NCI-H2227 treated with DMSO at 0.1 percent for 48 hours (cell line): ENCODE data around the gene SPINK1.
"Not testable (repeated sequence)": the region's sequence is repeated elsewhere in the genome, so short reads cannot be mapped to it uniquely, and the experiment has no call there.

Experiments
- DNase-seq: peaks from one replicate; lab custom pipeline; 2025; lab: John Stamatoyannopoulos, UW

The SPINK1 gene, protein sequence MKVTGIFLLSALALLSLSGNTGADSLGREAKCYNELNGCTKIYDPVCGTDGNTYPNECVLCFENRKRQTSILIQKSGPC

DNA sequence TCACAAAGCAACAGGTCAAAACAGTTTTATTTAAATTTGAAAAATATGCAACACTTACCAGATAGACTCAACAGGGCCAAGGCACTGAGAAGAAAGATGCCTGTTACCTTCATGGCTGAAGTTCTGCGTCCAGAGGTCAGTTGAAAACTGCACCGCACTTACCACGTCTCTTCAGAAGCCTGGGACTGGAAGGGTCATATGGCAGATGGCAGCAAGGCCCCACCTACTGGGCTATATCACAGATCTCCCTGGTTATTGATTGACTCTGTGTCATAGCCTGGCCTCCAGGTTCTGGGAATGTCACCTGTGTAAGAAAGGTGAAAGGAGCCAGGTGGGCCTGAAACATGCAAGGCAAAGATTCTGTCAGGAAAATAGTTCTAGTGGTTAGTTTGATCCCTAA lies at the start of gene SPINK1:
Gene SPINK1, minus strand, starts transcription at position 207 of the 400 bp plus-strand sequence. Its CDS starts 94 bp downstream, at position 113.
- DNase-seq = no peak

DNA sequence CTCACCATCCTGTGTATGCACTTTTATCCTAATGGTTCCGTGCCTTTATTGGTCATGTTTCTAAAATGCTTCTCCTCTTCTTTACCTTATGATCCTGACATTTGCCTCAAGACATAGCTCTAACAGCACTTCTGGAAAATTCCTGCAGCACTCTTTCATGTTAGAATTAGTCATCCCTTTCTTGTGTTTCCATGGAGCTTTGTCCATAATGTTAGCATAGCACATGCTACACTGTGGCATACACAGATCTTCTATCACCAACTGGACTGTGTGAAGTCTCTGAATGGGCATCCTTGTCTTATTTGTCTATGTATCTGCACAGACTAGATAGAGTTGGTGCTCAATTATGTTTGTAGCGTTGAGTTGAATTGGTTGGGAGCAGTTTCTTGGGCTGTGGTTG lies 49.0 kb upstream of the SPINK1 start:
- no peak for DNase-seq

DNA sequence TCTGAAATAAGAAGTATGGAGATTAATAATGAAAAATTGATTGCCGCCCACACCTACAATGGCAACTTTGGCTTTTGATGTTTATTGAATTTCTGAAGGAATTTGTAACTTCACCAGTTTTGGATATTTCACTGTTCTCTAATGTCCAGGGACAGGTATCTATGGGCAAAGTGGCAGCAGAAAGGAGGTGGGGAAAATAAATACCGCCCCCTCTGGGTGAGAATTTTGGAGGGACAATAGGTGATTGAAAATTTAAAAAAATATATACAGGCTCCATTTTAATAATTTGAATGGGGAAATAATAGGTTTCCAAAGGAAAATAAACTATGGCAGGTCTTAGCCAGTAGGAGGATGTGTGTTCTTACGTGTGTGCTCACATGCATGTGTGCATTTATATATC lies 48.3 kb upstream of the SPINK1 start:
- no peak for DNase-seq

DNA sequence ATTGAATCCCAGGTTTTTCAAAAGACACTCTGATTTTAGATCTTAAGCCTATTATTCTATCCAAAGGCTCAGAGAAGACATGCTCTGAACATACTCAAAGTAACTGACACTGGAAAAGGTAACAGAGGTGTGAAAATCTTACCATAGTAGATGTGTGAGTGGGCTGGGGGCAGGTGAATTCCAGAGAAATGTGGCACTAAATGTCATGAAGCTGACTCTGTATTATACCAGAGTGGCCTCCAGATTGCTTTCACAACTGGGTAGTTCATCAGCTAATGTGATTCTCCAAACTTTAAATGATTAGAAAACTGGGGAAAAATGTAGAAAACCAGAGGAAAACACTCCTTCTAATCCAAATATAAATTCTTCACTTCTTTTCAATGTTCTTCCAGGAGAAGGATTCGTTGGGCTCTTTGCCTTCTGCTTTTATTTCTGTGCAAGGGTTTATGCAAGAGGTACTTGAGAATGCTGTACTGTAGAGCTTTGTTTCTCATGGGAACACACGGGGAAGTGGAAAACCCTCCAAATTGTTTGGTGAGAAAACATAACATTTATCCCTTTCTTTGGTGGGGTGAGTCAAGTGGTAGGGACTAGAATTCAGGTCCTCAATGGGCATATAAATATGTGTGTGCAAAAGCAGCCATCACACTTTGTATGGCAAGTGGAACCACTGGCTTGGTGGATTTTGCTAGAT lies 46.7 kb upstream of the SPINK1 start, which contains the start of gene SCGB3A2:
Gene SCGB3A2, plus strand, starts transcription at position 646 of the 694 bp plus-strand sequence. CDS start 93 bp downstream, outside the sequence.
- no peak for DNase-seq

DNA sequence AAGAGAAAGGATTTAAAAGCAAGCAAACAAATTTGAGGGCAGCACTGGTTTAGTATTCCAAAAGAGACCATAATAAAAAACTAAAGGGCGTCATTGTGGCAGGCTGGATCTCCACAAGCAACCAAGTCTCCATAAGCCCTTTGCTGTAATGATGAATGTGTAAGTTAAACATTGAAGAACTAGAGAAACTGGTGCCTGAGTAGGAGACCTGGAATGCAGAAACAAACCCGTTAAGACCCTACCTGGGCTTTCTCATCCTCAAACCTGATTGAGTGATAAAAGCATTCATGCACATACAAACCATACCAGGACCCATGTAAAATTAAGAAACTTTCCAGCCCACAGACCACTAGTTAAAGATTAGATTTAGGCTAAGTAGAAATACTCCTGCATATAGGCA lies 45.2 kb upstream of the SPINK1 start:
- DNase-seq = no peak

DNA sequence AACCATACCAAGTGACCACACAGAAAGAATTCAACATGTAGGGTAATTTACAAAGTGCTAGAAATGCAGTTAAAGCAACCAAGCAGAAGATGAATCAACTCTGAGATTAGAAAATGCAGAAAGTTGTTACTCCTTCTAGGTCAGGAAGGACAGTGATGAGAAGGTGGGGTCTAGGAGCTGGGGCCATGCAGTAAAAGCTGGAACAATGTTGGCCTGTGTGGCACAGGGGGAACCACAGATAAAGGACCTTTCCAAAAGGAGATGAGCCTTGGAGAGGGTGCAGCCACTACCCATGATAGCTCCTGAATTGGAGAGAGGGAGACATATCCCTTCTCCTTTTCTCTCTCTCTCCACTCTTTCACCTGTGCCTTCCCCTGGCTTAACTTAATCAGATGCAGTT lies 44.7 kb upstream of the SPINK1 start:
- no peak for DNase-seq

DNA sequence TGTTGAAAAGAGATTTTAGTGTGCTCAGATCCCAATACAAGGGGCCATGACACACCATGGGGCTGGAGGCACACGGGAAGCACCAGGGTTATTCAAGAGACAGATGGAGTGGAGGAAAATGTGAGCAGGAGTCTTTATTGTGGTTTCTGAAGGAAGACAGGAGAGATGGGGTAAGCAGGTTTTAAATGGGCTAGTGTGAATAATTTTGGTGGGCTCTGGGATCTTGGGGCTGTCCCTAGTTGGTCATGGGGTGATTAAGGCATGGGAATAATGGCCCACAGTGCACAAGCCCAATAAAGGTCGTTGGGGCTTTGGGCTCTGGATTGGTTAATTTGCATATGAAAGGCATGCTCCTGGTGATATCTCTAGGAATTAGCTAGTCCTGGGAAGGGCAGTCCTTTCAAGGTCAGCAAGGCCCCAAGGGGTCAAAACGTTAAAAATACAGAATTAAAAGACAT lies 43.5 kb upstream of the SPINK1 start:
- DNase-seq = no peak

DNA sequence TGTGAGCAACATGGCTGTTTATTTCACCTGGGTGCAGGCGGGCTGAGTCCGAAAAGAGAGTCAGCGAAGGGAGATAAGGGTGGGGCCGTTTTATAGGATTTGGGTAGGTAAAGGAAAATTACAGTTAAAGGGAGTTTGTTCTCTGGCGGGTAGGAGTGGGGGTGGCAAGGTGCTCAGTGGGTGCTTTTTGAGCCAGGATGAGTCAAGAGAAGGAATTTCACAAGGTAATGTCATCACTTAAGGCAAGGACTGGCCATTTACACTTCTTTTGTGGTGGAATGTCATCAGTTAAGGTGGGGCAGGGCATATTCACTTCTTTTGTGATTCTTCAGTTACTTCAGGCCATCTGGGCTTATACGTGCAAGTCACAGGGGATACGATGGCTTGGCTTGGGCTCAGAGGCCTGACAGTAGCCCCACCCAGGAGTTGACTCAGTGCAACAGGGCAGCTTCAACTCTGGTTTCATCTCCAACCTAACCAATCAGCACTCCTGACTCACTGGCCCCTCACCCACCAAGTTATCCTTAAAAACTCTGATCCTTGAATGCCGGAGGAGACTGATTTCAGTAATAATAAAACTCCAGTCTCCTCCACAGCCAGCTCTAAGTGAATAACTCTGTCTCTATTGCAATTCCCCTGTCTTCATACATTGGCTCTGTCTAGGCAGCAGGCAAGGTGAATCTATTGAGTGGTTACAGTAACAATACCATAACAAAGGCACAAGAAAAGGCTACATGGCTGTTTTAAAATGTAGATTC lies 42.8 kb upstream of the SPINK1 start:
- DNase-seq = not testable (repeated sequence)

DNA sequence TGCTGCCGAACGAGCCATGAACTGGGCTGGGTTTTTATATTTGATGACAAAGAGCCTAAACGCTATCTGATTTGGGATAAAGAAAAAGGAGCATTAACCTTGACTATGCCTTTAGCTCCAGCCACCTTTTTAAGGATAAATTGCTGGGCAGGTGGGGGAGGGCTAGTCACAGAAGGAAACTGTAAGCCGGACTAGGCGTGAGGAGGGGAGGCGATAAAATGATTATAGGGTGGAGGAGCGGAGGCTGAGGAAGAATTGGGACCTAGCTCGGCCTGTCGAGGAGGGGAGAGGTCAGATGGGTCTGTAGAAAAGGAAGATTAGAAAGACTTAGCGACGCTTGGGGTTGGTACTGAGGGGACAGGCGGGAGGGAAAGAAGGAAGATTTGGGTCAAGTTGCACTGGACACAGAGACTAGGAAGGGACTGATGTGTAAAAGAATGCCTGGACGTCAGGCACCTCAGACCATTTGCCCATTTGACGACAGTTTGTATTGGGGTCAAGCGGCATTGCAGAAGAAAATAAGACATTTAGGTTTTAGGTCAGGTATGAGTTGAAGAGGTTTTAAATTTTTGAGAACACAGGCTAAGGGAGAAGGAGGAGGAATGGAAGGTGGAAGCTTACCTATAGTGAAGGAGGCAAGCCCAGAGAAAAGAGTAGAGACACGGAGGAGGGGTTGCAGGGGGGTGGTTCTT lies 41.4 kb upstream of the SPINK1 start:
- not testable (repeated sequence) for DNase-seq

DNA sequence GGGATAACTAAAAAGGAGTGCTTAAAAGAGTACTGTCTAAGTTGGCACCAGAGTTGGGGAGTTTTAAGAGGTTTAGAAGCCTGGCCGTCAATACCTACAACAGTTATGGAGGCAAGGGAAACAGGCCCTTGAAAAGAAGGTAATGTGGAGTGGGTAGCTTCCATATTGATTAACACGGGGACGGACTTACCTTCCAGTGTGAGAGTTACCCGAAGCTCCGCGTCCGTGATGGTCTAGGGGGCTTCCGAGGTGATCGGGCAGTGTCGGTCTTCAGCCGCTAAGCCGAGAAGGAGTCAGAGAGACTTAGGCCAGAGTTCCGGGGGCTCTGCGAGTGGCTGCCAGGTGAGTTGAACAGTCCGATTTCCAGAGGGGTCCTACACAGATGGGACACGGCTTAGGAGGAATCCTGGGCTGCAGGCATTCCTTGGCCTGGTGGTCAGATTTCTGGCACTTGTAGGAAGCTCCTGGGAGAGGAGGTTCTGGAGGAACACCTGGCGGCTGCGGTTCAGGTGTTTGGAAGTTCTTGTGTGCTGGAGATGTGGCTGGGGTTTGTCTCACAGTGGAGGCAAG lies 40.6 kb upstream of the SPINK1 start:
- DNase-seq = not testable (repeated sequence)

DNA sequence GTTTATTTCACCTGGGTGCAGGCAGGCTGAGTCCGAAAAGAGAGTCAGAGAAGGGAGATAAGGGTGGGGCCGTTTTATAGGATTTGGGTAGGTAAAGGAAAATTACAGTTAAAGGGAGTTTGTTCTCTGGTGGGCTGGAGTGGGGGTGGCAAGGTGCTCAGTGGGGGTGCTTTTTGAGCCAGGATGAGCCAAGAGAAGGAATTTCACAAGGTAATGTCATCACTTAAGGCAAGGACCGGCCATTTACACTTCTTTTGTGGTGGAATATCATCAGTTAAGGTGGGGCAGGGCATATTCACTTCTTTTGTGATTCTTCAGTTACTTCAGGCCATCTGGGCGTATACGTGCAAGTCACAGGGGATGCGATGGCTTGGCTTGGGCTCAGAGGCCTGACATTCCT lies 38.4 kb upstream of the SPINK1 start:
- DNase-seq = not testable (repeated sequence)

DNA sequence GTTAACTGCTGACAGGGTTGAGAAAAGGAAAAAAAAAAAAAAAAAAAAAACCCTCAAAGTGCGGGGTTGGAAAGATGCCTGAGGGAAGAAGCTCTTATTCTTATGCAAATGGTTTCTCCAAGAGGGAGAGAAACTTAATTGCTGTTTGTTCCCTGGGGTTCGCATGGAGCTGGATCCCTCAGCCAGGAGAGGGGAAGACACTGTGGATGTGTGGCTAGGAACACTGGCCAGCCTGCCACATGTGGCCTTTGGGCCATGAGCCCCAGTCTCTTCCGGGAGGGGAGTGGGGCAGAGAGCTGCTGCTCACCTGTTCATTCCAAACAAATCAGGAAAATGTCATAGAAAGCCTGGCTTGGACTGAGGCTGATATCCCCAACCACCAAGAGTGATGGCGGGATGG lies 37.6 kb upstream of the SPINK1 start:
- no peak for DNase-seq

DNA sequence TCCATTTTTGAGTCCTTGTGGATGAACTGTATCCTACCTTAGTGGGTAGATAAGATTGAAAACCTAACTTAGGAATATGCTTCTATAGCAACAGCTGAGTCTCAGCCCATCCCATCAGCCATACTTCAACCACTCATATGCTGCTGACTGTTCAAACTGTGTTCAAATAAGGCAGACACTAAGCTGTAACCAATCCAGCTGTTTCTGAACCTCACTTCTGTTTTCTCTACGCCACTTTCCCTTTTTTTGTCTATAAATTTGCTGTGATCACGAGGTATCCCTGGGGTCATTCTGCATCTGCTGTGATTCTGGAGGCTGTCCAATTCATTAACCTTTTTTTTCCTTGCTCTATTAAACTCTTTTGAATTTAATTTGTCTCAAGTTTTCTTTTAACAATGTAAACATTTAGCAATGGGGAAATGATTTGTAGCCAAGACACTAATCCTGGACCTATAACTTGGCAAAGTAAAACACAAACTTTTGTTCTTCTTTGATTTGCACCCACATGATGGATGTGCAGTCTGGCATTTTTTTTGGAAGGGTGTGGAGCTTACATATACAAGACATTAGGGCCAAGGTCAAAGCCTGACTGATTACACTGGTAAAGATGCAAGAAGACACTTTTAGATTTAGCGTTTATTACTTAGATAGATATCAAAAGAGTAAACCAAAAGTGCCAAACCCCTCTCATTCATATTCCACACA lies 32.1 kb upstream of the SPINK1 start:
- DNase-seq = no peak

DNA sequence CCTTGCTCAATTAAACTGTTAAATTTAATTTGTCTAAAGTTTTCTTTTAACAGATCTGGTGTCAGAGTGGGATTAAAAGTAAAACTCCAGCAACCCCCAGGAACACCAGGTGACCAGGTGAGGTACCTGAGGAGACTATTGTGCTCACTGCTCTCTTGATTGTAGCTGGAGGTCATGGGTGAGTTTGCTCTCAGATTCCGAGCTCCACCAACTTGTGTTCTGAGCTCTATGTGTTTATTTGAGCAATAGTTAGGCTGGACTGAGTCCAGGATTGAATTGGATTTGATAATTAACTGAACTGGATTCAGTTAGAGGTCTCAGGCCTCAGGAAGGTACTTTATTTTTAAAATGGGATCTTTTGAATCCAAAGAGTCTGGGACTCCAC lies 29.2 kb upstream of the SPINK1 start:
- no peak for DNase-seq

DNA sequence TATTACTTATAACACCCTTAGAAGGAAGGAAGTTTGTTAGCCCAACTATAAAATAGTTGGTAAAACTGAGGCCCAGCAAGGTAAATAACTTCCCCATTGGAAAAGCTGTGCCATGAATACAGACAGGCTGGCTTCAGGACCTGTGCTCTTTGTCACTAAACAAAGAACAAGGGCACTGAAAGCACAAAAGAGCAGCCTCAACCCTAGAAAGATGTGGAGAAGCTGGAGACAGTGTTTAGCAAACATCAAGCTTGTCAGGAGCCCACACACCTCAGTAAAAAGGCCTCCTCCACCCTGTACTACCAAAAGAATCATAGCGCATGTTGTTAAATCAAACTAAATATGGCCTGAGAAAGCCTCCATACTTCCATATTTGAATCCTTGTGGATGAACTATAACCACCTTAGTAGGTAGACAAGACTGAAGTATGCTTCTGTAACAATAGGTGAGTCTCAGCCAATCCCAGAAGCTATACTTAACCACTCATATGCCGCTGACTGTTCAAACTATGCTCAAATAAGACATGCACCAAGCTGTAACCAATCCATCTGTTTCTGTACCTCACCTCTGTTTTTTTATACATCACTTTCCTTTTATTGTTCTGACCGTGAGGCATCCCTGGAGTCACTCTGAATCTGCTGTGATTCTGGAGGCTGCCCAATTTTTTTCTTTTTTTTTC lies 28.6 kb upstream of the SPINK1 start:
- no peak for DNase-seq

DNA sequence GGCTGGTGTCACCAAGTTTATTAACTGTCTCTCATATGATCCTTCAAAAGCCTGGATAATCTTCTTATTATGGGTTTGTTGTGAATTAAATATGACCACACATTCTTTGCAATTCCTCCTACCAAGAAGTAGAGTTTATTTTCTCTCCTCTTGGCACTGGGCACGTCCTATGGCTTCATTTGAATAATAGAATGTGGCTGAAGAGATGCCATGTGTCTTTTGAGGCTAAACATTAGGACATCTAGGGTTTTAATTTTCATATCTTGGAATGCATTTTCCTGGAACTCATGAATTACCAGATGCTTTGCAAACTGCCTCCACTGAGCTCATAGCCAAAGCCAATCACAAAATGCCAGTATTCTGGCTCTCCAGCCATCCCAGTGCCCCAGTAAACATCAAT lies 27.1 kb upstream of the SPINK1 start:
- no peak for DNase-seq

DNA sequence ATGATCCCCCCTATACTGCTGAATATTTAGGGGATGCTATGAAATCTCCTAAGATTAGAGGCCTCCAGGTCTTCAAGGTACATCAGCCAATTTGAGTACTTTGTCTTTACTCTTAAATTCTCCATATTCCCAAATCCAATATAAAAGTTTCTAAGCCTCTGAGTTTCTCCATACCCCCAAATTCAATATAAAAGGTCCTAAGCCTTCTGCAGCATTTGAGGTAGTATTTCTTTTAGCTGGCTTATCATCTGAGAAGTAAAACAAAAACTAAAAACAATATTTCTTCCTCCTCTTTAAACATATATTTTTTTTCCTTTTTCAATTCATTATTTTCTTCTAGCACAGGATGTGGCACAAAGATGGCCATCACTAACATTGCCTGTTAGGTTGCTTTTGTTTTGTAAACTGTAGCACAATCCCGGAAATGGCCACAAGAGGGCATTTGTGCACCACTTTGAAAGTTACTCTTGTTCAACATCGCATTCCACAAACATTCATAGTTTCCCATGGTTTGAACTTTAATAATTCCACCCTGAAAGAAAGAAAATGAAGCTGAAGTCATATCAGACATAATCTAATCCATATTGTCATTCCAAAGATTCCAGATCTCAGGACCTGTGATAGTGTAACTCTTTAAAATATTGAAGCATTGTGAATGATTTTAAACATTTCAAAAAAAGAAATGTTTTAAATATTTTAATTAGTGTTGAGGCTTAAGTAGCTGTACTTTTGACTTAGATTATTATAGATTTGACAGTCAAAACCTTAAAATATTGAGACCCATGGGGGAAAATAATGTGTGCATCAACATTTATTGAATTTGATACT lies 26.0 kb upstream of the SPINK1 start:
- peak; percentile 10 for DNase-seq

DNA sequence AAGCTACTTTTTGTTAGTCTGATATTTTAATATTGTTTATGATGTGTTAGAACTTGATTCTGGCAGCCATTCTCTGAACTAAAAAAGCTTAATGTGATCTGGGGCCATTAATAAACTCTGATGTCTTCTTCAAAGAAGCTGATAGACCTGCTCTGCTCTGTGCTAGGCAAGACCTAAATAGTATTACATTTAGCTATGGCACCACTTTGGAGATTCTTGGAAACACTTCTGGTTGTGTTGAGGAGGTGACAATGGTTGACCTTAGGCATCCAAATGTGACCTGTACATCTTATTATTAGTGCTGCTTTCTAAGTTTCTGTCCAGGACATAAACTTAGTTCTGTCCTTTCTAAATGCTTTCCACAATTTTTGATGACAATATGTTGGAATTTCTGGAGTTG lies 25.3 kb upstream of the SPINK1 start:
- no peak for DNase-seq

DNA sequence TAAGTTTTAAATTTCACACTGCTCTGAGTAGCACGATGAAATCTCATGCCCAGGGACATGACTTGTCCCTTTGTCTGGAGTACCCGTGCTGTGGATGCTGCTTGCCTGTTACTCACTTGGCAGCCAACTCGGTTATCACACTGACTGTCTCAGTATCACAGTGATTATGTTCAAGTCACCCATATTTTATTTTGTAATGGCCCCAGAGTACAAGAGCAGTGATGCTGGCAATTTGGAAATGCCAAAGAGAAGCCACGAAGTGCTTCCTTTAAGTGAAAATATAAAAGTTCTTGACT lies 24.3 kb upstream of the SPINK1 start:
- no peak for DNase-seq
